Sigmoid colon (tissue), 3 donors: ENCODE results near the gene NUFIP1.

ENCODE experiments used
- CTCF ChIP-seq, 4 experiments: fragments of 450-650 bp in 3 of 4; fragments of 200-600 bp in 1 of 4; IDR thresholded peaks; one replicate each; pipeline ENCODE4 v1.5.1; 2016 to 2019; ENCODE audit warnings: antibody characterized with exemption in 4 of 4, mild to moderate bottlenecking in 3 of 4, moderate library complexity in 2 of 4
- POLR2A ChIP-seq, 2 donors: fragments of 450-650 bp; IDR thresholded peaks; one replicate each; pipeline ENCODE4 v1.6.1; 2016; ENCODE audit warnings: antibody characterized with exemption in 2 of 2, mild to moderate bottlenecking in 2 of 2, moderate library complexity in 2 of 2

- TF ChIP-seq CTCF (IDR thresholded peaks at IDR 0.05) (no peak), POLR2A (IDR thresholded peaks at IDR 0.05) (no peak)
These were observed 61.3 kb downstream of the NUFIP1 start for GRCh38 chr13:44927968-44928367.
